GM13977 (cell line): Measurements from ENCODE around the gene GALNT13.

Experiments
- DNase-seq: peaks from one replicate; pipeline ENCODE4 v3.0.0; 2012; ENCODE audit warnings: low spot score
- CTCF ChIP-seq: IDR thresholded peaks from 2 replicates; pipeline ENCODE4 v1.5.1; 2012; ENCODE audit warnings: mild to moderate bottlenecking, control low read depth; ENCODE audit not compliant: insufficient read depth; ENCODE audit errors: extremely low read depth, missing control alignments
- in situ Hi-C: fragments of 300-500 bp; cut with MboI; formaldehyde crosslinking; loops from one replicate; pipeline ENCODE4 v1.12.0; 2022; ENCODE audit warnings: low sequenced_read_pairs, low pct_unique_long_range_greater_than_20kb, mixed read lengths, inconsistent platforms; ENCODE audit not compliant: unreplicated experiment

Gene GALNT13

GRCh38 chr2:154306266-154306970 lies 434.7 kb downstream of the GALNT13 start:
- DNase-seq = no peak
- no peak for TF ChIP-seq CTCF
- in situ Hi-C loops = no loop called here

- no peak for DNase-seq
- no peak for TF ChIP-seq CTCF
Measured at GRCh38 chr2:154307007-154307406, 435.3 kb downstream of the GALNT13 start.

GRCh38 chr2:154324601-154325000 lies 452.9 kb downstream of the GALNT13 start:
- no peak for DNase-seq
- in situ Hi-C loops = no loop called here
- no peak for TF ChIP-seq CTCF

More at GRCh38 chr2:154307007-154307406, 435.3 kb downstream of the GALNT13 start:
- in situ Hi-C loops = no loop called here

- no peak for DNase-seq
- in situ Hi-C loops = no loop called here
- TF ChIP-seq CTCF = no peak
Measured at GRCh38 chr2:154329510-154329909, 457.8 kb downstream of the GALNT13 start.

- in situ Hi-C loops = no loop called here
- no peak for TF ChIP-seq CTCF
- DNase-seq = no peak
Measured at GRCh38 chr2:154331784-154332183, 460.1 kb downstream of the GALNT13 start.

GRCh38 chr2:154336201-154336600 lies 464.5 kb downstream of the GALNT13 start:
- TF ChIP-seq CTCF = no peak
- in situ Hi-C loops = no loop called here
- no peak for DNase-seq
